GM18505 (cell line): ENCODE data around the gene STOM.

ENCODE experiments used
- ATAC-seq: cut with Tn5 transposase; IDR thresholded peaks from one replicate; pipeline ENCODE4 v1.9.1; 2021; ENCODE audit not compliant: unreplicated experiment
- POLR2A ChIP-seq: IDR thresholded peaks from 4 replicates; pipeline ENCODE4 v1.6.1; 2011; ENCODE audit warnings: borderline replicate concordance; ENCODE audit not compliant: insufficient read depth, insufficient read length; ENCODE audit errors: extremely low read depth

Gene STOM

DNA sequence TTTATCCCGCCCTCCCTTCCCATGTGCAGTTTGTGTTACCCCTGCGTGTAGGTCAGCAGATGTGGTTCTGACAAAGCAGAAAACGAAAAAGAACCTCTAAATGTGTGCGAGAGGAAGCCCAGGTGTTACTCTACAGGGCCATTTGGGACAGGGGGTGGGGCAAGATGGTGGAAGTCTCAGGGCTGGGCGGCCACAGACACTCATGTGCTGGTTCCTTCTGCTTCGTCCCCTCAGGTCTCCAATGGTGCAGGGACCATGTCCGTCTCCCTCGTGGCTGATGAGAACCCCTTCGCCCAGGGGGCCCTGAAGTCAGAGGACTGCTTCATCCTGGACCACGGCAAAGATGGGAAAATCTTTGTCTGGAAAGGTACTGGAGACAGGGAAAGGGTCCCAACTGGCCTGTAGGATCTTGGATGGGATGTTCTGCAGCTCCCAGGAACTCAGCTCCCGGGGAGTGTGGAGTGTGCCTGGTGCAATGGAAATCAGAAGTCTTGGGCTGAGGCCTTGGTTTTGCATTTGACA lies 53.1 kb downstream of the STOM start:
- no peak for TF ChIP-seq POLR2A
- no peak for ATAC-seq

DNA sequence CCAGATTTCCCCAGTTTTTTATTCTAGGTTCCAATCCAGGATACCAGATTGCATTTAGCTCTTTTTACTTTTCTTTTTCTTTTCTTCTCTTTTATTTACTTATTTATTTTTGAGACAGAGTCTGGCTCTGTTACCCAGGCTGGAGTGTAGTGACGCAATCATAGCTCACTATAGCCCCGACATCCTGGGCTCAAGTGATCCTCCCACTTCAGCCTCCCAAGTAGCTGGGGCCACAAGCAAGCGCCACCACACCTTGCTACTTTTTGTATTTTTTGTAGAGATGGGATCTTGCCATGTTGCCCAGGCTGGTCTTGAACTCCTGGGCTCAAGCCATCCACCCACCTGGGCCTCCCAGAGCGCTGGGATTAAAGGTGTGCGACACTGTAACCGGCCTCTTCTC lies 53.7 kb downstream of the STOM start:
- no peak for TF ChIP-seq POLR2A
- no peak for ATAC-seq

DNA sequence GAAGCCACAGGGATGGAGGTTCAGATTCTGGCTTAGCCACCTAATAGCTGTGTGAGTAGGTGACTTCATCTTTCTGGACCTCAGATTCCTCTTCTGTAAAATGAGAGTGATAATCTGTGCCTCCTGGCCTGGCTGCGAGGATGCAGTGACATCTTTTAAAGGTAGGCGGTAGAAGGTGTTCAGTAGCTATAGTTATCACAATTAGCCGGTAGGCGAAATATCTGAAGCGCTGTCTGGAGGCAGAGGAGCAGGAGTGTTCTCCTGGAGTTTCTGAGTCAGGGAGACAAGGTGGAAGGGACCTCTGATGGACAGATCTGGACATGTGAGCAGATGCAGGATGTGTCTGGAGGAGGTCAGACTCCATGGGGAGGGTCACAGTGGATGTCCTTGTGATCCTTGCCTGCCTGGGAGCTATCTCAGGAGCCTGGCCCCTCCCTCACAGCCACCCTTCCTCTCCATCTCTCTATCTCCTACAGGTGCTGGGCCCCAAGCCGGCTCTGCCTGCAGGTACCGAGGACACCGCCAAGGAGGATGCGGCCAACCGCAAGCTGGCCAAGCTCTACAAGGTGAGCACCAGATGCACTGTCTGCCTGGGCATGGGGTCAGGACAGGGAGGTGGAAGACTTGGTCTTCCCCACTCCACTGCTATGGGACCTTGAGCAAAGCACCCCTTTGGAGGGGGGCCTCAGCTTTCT lies 56.4 kb downstream of the STOM start:
- ATAC-seq: no peak
- no peak for TF ChIP-seq POLR2A

DNA sequence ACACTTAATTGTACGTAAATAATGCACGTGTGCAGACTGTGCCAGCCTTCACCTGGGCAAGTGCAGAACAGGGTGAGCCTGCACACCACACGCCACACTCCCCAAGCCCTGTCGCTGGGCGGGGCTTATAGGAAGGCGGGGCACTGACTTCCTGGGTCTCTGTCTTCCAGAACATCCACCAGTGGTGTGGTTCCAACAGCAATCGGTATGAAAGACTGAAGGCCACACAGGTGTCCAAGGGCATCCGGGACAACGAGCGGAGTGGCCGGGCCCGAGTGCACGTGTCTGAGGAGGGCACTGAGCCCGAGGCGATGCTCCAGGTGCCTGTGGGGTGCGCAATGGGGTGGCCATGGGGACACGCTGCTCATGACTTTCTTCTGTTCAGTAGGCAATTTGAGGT lies 57.9 kb downstream of the STOM start:
- TF ChIP-seq POLR2A: no peak

DNA sequence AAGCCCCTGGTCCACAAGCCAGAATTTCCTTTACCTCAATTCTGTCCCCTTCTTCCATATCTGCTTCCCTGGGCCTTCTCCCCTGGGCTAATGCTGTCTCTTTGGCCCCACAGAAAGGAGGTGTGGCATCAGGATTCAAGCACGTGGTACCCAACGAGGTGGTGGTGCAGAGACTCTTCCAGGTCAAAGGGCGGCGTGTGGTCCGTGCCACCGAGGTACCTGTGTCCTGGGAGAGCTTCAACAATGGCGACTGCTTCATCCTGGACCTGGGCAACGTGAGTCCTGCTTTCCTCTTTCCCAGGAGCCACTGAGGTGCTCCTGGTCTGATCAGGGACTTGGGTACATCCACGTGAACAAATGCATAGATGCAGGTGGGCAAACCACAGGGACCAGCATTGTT lies 59.5 kb downstream of the STOM start:
- no peak for ATAC-seq
- TF ChIP-seq POLR2A: no peak

More for the DNA sequence above, 57.9 kb downstream of the STOM start:
- ATAC-seq: no peak

DNA sequence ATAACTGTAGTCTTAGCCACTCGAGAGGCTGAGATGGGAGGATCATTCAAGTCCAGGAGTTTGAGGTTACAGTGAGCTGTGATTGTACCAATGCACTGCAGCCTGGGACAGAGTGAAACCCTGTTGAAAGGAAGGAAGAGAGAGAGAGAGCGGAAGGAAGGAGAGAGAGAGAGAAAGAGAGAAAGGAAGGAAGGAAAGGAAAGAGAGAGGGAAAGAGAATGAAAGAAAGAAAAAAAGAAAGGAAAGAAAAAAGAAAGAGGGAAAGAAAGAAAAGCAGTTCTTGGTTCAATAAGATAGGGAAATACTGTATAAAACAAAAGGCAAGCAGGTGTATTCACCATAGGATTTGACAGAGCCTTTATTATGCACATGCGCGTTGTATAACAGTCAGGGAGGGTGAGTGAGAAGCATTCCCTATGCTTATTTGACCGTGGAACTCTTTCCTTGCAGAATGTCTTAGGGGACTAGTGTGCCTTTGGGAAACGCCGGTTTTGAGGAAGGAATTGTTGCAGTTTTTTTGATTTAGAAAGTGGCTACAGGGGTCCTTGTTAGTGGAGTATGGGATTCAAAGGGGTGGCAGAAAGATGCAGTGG lies 60.1 kb downstream of the STOM start:
- no peak for TF ChIP-seq POLR2A
- ATAC-seq: no peak

DNA sequence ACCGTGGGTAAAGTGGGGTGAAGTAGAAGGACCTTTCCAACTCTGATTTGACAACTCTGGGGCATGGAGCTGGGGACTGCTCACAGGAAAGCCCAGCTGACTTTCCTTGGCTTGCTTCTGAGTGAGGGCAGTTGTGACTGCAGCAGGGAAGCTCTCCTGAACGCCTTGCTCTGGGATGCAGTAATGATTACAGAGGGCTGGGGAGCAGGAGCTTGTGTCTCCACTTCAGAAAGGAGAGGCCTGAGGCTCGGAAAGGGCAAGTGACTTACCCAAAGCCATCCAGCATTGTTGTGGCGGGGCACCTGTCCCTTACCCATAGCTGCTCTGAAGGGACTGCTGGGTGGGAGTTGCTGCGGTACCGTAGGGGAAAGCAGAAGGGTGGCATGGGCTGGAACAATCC lies 60.9 kb downstream of the STOM start:
- no peak for TF ChIP-seq POLR2A
- ATAC-seq: no peak

DNA sequence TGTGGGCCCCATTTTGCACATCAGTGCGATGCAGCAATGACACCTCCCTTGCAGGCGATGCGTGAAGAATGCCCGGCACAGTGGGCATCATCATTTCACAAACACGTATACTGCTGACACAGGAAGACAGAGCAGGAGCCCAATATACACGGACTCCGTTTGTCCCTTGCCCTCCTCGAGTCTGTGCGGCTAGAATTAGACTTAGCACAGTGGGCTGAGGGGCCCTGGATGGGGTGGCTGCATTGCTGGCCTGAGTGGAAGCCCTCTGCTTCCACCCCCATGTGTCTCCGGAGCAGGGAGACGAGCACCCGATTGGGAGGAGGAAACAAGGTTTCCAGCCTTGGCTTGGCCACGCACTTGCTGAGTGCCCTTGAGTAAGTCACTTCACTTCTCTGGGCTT lies 61.3 kb downstream of the STOM start:
- no peak for ATAC-seq
- TF ChIP-seq POLR2A: no peak

DNA sequence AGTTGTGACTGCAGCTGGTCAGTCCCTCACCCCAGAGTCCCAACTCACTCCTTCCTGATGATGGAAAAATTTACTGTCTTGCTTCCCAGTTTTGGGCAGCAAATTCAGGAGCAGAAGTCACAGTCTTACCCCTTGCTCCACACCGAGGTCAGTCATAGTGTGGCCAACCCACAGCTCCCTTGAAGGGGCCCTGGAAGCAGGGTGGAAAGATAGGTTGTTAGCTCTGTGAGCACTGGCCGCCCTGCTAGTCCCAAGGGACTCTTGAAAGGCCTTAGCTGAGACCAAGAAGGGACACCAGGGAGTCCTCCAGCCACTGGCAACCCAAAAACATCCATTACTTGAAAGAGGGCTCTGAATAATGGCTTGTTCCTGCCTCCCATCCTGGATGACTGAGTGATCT lies 62.1 kb downstream of the STOM start:
- ATAC-seq: no peak

DNA sequence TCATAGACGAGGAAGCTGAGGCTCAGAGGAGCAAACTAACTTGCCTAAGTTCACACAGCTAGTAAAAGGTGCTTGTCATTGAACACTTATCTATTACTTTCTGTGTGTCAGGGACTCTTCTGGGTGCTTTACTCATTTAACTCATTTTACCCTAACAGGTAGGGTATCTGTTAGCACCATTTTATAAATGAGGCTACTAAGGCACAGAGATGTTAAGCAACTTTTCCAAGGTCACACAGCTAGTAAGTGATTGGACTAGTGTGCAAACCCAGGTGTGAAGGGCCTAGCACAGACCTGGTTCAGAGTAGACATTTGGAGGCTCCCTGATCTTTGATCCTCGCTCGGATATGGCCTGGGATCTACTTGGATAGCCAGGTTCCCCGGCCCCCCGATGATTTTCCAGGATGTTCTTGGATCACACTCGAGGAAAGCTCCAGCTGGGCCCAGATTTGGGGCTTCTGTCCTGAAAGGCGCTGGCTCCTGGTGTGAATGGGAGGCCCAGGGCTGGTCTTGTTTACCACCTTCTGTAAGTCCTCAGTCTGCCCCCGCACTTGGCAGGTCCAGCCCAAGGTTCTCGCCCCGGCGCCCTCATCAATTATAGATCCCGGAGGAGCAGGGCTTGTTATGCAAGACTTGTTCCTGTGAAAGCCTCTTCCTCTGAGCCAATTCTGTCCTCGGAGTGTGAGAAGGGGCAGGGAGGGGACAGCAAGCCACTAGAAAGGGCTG lies 64.6 kb downstream of the STOM start:
- no peak for TF ChIP-seq POLR2A
- ATAC-seq: no peak

More for the DNA sequence above, 62.1 kb downstream of the STOM start:
- TF ChIP-seq POLR2A: no peak

DNA sequence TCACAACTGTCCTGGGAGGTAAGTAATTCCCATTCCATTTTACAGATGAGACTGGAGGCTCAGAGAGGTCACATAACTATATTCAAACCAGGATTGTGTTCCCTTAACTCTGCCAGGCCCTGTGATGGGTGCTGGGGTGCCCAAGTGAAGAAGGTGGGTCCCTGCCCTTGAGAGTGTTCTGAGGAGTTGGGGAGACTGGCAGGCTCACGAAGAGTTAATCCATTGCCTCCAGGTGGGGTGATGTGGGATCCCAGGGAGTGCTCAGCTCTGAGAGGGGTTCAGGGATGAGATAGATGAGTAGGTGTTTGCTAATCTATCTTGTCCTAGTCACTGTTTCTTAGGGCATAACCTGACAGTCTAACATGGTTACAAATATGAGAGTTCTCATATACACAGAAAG lies 65.3 kb downstream of the STOM start:
- ATAC-seq: no peak
- TF ChIP-seq POLR2A: no peak

DNA sequence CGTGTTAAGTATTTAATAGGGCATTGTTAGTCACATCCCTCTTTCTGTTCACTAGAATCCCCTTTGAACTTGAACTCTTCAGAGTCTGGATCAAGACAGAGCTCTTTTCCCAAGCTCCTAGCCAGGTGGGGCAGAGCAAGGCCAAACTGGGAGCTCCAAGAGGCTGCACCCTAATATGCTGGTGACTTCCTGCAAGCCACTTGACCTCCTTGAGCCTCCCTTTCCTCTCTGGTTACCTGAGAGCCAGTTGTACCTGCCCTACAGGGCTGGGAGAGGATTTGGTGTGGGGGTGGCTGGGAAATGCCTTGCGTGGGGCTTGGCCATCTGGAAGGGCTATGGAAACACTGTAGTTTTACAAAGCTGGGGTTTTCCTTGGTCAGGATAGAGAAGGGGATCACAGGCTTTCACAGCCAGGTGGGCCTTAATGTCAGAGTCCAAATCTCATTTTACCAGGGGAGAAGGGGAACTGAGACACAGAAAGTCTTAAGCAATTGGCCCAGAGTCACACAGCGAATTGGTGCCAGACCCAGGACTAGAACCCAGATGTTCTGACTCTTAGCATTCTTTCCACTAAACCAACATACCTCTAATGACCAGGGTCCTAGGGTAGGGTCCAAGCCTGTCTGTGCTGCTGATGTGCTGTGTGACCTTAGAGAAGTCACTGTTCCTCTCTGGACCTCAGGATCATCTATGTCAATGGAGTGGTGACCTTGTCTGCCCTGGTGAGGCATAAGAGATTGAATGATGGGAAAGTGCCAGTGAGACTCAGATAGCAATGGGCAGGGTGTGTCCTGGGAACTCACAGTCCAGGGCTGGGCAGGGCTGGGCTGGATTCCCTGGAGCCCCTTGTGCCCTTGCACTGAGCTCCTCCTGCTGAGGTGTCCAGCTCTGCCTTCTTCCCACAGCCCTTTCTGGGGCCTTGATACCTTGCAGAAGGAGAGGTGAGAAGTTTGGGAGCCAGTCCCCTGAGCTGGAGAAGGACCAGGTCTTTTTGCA lies 66.3 kb downstream of the STOM start:
- ATAC-seq: no peak
- no peak for TF ChIP-seq POLR2A

DNA sequence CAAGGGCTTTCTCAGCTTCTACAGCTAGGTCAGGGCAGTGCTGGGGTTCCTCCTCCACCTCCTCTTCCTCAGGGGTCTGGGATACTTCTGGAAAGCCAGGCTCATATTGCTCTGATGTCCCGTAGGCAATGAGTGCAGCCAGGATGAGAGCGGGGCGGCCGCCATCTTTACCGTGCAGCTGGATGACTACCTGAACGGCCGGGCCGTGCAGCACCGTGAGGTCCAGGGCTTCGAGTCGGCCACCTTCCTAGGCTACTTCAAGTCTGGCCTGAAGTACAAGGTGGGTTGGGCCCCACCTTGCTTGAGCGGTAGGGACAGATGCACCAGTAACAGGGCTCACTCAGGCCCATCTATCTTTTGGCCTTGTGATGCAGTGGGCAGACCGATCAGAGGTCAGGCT lies 67.3 kb downstream of the STOM start:
- TF ChIP-seq POLR2A: no peak
- no peak for ATAC-seq
